ENCODE measurements around the gene MYO5A.

- TF ChIP-seq, protein P1, sequence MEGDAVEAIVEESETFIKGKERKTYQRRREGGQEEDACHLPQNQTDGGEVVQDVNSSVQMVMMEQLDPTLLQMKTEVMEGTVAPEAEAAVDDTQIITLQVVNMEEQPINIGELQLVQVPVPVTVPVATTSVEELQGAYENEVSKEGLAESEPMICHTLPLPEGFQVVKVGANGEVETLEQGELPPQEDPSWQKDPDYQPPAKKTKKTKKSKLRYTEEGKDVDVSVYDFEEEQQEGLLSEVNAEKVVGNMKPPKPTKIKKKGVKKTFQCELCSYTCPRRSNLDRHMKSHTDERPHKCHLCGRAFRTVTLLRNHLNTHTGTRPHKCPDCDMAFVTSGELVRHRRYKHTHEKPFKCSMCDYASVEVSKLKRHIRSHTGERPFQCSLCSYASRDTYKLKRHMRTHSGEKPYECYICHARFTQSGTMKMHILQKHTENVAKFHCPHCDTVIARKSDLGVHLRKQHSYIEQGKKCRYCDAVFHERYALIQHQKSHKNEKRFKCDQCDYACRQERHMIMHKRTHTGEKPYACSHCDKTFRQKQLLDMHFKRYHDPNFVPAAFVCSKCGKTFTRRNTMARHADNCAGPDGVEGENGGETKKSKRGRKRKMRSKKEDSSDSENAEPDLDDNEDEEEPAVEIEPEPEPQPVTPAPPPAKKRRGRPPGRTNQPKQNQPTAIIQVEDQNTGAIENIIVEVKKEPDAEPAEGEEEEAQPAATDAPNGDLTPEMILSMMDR (IDR thresholded peaks at IDR 0.05), result no peak
- no peak for TF ChIP-seq POLR2AphosphoS5 (IDR thresholded peaks at IDR 0.05)
These were observed 113.7 kb downstream of the MYO5A start for GRCh38 chr15:52414936-52415335.

All from transverse colon (tissue), 4 donors.